Measurements from ENCODE around the gene INA. TPM values are rescaled to one million over a fixed set of nuclear protein-coding genes. Genes with fewer than 3 reads are reported as not detected.

INA gene
- total RNA-seq, 1 experiment from 2014 or later, result 0.08 TPM

- H3K27me3 ChIP-seq (ENCODE audit: control insufficient read depth, insufficient read depth, low read length), result no peaks in the 10 kb centered on the region
- DNase-seq (ENCODE audit: low read depth, low spot score) (no peak), ATAC-seq (no peak)
- no peak overlapping the region for H3K4me3 ChIP-seq (ENCODE audit: low read depth in 2 of 2, low read length in 2 of 2)
- TF ChIP-seq SIN3A (IDR thresholded peaks at IDR 0.05; ENCODE audit: borderline replicate concordance, insufficient read depth, low read depth, low read length) (no peak), TCF7L2 (IDR thresholded peaks at IDR 0.05; ENCODE audit: low read depth, low read length) (no peak), POLR2AphosphoS5 (IDR thresholded peaks at IDR 0.05; ENCODE audit: low read depth, low read length) (no peak), CTCF (IDR thresholded peaks at IDR 0.05) (no peak)
- TF ChIP-seq, protein P1, sequence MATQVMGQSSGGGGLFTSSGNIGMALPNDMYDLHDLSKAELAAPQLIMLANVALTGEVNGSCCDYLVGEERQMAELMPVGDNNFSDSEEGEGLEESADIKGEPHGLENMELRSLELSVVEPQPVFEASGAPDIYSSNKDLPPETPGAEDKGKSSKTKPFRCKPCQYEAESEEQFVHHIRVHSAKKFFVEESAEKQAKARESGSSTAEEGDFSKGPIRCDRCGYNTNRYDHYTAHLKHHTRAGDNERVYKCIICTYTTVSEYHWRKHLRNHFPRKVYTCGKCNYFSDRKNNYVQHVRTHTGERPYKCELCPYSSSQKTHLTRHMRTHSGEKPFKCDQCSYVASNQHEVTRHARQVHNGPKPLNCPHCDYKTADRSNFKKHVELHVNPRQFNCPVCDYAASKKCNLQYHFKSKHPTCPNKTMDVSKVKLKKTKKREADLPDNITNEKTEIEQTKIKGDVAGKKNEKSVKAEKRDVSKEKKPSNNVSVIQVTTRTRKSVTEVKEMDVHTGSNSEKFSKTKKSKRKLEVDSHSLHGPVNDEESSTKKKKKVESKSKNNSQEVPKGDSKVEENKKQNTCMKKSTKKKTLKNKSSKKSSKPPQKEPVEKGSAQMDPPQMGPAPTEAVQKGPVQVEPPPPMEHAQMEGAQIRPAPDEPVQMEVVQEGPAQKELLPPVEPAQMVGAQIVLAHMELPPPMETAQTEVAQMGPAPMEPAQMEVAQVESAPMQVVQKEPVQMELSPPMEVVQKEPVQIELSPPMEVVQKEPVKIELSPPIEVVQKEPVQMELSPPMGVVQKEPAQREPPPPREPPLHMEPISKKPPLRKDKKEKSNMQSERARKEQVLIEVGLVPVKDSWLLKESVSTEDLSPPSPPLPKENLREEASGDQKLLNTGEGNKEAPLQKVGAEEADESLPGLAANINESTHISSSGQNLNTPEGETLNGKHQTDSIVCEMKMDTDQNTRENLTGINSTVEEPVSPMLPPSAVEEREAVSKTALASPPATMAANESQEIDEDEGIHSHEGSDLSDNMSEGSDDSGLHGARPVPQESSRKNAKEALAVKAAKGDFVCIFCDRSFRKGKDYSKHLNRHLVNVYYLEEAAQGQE (IDR thresholded peaks at IDR 0.05; ENCODE audit: insufficient read depth in 1 of 2, low read depth in 2 of 2, low read length in 1 of 2), result no peak
- H3K9me3 ChIP-seq (ENCODE audit: control insufficient read depth, insufficient read depth, low read depth, low read length), result no peaks in the 10 kb centered on the region
- H3K27ac ChIP-seq (ENCODE audit: low read length), result peak overlapping the region; percentile 86
- POLR2A ChIA-PET, result interaction anchor here (0.9 to 2.0 kb wide), 2 partner anchors 39 to 42 kb away, joined by 4 to 26 read pairs; no protein-coding TSS in a partner anchor
- no TSS peak for BruUV-seq (replicated peaks)
- intact Hi-C loops (cut with micrococcal nuclease; ENCODE audit: unreplicated experiment), result no loop called here
- in situ Hi-C loops (cut with HindIII; ENCODE audit: low pct_unique_long_range_greater_than_20kb, low sequenced_read_pairs), result no loop called here
- CTCF ChIA-PET, result interaction anchor here (1.5 kb wide), 1 partner anchor 10 kb away, joined by 5 read pairs; no protein-coding TSS in a partner anchor
- H3K36me3 ChIP-seq (ENCODE audit: control insufficient read depth, insufficient read depth, low read length), result no peaks in the 10 kb centered on the region
- H3K4me1 ChIP-seq (ENCODE audit: control insufficient read depth, insufficient read depth, low read length), result peaks cover 49% of the 10 kb centered on the region
Measured at GRCh38 chr10:103232772-103233488, 44.0 kb upstream of the INA start.

DNA sequence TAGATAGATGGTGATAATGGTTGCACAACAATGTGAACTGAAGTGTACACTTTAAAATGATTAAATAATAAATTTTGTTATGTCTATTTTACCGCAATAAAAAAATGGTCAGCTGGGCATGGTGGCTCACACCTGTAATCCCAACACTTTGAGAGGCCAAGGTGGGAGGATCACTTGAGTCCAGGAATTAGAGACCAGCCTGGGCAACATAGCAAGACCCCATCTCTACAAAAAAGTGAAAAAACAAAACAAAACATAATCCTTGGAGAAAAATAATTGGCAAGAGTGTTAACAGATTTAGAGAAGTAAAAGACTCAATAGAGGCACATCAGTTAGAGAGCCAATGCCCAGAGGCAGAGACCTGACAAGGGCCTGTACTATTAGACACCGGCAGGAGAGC lies 41.2 kb upstream of the INA start:
- no peak overlapping the region for H3K4me3 ChIP-seq (ENCODE audit: low read depth in 2 of 2, low read length in 2 of 2)
- no peaks in the 10 kb centered on the region for H3K36me3 ChIP-seq (ENCODE audit: control insufficient read depth, insufficient read depth, low read length)
- no peaks in the 10 kb centered on the region for H3K9me3 ChIP-seq (ENCODE audit: control insufficient read depth, insufficient read depth, low read depth, low read length)
- CTCF ChIA-PET, result no interaction called here
- intact Hi-C loops (cut with micrococcal nuclease; ENCODE audit: unreplicated experiment), result no loop called here
- no TSS peak for BruUV-seq (replicated peaks)
- TF ChIP-seq POLR2AphosphoS5 (IDR thresholded peaks at IDR 0.05; ENCODE audit: low read depth, low read length), result no peak
- TF ChIP-seq, protein P1 (IDR thresholded peaks at IDR 0.05; ENCODE audit: insufficient read depth in 1 of 2, low read depth in 2 of 2, low read length in 1 of 2), result no peak
- H3K4me1 ChIP-seq (ENCODE audit: control insufficient read depth, insufficient read depth, low read length), result peaks cover 48% of the 10 kb centered on the region
- in situ Hi-C loops (cut with HindIII; ENCODE audit: low pct_unique_long_range_greater_than_20kb, low sequenced_read_pairs), result no loop called here
- POLR2A ChIA-PET, result no interaction called here
- ATAC-seq (no peak), DNase-seq (ENCODE audit: low read depth, low spot score) (no peak)
- H3K27ac ChIP-seq (ENCODE audit: low read length), result peak overlapping the region; percentile 75
- H3K27me3 ChIP-seq (ENCODE audit: control insufficient read depth, insufficient read depth, low read length), result no peaks in the 10 kb centered on the region

Data from Panc1 (cell line).